Testis (tissue), 2 donors: ENCODE results near the gene TCTA.

Source experiments
- POLR2A ChIP-seq: fragments of 450-650 bp; IDR thresholded peaks from one replicate; pipeline ENCODE4 v1.6.1; 2017; ENCODE audit warnings: antibody characterized with exemption, mild to moderate bottlenecking, moderate library complexity
- TF ChIP-seq, protein P1 (sequence below), 3 experiments: fragments of 450-650 bp in 2 of 3; fragments of 200-600 bp in 1 of 3; sonication (generic) in 1 of 3; IDR thresholded peaks; one replicate each; pipeline ENCODE4 v1.5.1; 2016 to 2019; ENCODE audit warnings: antibody characterized with exemption in 3 of 3, mild to moderate bottlenecking in 2 of 3, moderate library complexity in 1 of 3

DNA sequence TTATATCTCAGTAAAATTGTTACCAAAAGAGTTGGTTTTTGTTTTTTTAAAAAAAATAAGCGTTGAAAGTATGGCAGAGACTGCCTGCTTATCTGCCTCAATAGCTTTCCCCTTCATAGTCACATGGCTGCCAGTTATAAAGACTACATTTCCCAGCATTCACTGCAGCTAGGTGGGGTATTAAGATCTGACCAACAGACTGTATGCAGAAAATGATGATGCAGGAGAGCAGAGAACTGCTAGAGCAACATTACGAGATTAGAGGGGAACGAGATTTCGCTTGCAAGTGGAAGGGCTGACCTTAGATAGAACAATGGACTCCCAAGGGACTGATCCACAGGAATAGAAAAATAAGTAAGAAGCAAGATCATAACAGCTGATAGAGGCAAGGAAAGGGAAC lies 14.8 kb upstream of the TCTA start:
- TF ChIP-seq, protein P1, sequence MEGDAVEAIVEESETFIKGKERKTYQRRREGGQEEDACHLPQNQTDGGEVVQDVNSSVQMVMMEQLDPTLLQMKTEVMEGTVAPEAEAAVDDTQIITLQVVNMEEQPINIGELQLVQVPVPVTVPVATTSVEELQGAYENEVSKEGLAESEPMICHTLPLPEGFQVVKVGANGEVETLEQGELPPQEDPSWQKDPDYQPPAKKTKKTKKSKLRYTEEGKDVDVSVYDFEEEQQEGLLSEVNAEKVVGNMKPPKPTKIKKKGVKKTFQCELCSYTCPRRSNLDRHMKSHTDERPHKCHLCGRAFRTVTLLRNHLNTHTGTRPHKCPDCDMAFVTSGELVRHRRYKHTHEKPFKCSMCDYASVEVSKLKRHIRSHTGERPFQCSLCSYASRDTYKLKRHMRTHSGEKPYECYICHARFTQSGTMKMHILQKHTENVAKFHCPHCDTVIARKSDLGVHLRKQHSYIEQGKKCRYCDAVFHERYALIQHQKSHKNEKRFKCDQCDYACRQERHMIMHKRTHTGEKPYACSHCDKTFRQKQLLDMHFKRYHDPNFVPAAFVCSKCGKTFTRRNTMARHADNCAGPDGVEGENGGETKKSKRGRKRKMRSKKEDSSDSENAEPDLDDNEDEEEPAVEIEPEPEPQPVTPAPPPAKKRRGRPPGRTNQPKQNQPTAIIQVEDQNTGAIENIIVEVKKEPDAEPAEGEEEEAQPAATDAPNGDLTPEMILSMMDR (IDR thresholded peaks at IDR 0.05), result no peak
- no peak for TF ChIP-seq POLR2A
